IPS DF 6.9 (cell line): ENCODE data around the gene LRRC51.
"Not testable (repeated sequence)": the region's sequence is repeated elsewhere in the genome, so short reads cannot be mapped to it uniquely, and the experiment has no call there.

ENCODE experiments used
- DNase-seq: peaks from one replicate; pipeline ENCODE4 v3.0.0-alpha.2; 2013; ENCODE audit warnings: low read depth, low spot score
- H3K27ac ChIP-seq: one replicate; pipeline ENCODE4 v1.5.1; 2013; ENCODE audit warnings: low read length, control low read depth
- H3K27me3 ChIP-seq: 2 replicates; pipeline ENCODE4 v1.6.1; 2013; ENCODE audit warnings: mild to moderate bottlenecking, low read length; ENCODE audit not compliant: control insufficient read depth, insufficient read depth
- H3K36me3 ChIP-seq: 2 replicates; pipeline ENCODE4 v1.6.1; 2013; ENCODE audit warnings: low read length; ENCODE audit not compliant: control insufficient read depth, insufficient read depth
- H3K4me1 ChIP-seq: 2 replicates; pipeline ENCODE4 v1.6.1; 2013; ENCODE audit warnings: low read length; ENCODE audit not compliant: control insufficient read depth, insufficient read depth
- H3K4me3 ChIP-seq: 2 replicates; pipeline ENCODE4 v1.5.1; 2013; ENCODE audit warnings: mild to moderate bottlenecking, low read length
- H3K9me3 ChIP-seq: 2 replicates; pipeline ENCODE4 v1.6.1; 2013; ENCODE audit warnings: low read length, inconsistent platforms; ENCODE audit not compliant: control insufficient read depth, insufficient read depth
- WGBS: extraction: QIAGEN DNeasy Blood & Tissue Kit; methylation state at CpG from one replicate; pipeline ENCODE4 v1.1.7; 2013; ENCODE audit warnings: mixed read lengths, missing lambda C conversion rate; ENCODE audit not compliant: insufficient read length, insufficient coverage; 5-methylcytosine and 5-hydroxymethylcytosine counted together

The LRRC51 gene

DNA sequence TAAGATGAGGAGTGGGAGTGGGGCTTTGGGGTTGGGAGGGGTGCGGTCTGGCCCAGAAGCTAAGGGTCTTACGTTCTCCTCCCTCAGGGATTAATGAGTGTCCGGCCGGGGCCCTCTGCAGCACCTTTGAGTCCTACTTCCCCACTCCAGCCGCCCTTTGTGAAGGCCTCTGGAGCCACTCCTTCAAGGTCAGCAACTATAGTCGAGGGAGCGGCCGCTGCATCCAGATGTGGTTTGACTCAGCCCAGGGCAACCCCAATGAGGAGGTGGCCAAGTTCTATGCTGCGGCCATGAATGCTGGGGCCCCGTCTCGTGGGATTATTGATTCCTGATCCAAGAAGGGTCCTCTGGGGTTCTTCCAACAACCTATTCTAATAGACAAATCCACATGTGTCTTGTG lies 58.9 kb downstream of the LRRC51 start:
- Histone ChIP-seq H3K4me1 (no peaks in the 10 kb centered on the region), H3K36me3 (no peaks in the 10 kb centered on the region), H3K4me3 (no peak overlapping the region), H3K27ac (no peak overlapping the region), H3K27me3 (no peaks in the 10 kb centered on the region), H3K9me3 (no peaks in the 10 kb centered on the region)
- DNase-seq = no peak
- no CpG with 5 or more reads among the region's 11 CpGs for WGBS

DNA sequence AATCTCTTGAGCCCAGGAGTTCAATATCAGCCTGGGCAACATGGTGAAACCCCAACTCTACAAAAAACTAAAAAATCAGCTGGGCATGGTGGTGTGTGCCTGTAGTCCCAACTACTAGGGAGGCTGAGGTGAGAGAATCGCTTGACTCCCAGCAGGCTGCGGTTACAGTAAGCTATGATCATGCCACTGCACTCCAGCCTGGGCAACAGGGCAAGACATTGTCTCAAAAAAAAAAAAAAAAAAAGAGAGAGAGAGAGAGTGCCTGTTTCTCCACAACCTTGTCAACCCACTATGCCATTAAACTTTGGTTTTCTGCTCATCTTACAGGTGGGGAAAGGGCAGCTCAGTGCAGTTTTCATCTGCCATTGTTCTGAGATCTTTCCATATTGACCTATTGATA lies 60.0 kb downstream of the LRRC51 start:
- WGBS = no CpG with 5 or more reads among the region's 2 CpGs
- no peak for DNase-seq
- no peak overlapping the region for H3K4me3 ChIP-seq
- H3K27ac ChIP-seq = no peak overlapping the region
- no peaks in the 10 kb centered on the region for H3K36me3 ChIP-seq
- no peaks in the 10 kb centered on the region for H3K4me1 ChIP-seq
- no peaks in the 10 kb centered on the region for H3K9me3 ChIP-seq
- H3K27me3 ChIP-seq = no peaks in the 10 kb centered on the region

DNA sequence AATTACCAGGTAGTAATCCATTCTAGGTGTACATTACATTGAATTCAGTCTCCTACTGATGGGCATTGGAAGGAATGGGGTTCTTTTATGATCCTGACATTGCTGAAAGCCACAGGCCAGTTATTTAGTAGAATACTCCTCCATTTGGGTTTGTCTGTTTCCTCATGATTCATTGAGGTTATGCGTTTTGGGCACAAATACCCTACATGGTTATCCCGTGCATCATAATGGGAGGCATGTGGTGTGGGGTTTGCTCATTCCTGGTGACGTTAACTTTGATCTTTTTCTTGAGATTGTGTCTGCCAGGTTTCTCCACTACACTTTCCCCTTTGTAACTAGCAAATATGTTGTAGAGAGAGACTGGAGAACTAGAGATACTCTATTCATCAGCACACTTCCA lies 60.4 kb downstream of the LRRC51 start:
- WGBS = no CpG with 5 or more reads among the region's 3 CpGs
- Histone ChIP-seq H3K27ac (no peak overlapping the region), H3K36me3 (no peaks in the 10 kb centered on the region), H3K4me3 (no peak overlapping the region), H3K9me3 (no peaks in the 10 kb centered on the region), H3K4me1 (no peaks in the 10 kb centered on the region), H3K27me3 (no peaks in the 10 kb centered on the region)
- DNase-seq = no peak

DNA sequence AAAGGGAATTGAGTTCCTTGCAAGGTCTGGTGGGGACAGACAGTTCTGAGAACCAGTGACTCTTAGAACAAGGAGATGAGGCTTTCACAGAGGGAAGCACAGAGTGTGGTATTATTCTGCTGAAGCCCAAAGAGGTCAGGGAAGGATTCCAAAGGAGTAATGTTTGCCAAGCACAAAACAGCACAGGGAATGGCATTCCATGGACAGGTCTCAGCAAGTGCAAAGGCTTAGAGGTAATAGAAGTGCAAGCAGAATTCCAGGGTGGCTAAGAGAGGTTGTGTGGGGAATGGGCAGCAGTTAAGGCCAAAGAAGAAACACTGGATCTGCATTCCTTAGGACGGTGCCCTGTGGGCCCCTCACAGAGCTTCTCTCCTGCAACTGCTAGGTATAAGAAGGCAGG lies 61.4 kb downstream of the LRRC51 start:
- DNase-seq, H3K27ac ChIP-seq, H3K4me3 ChIP-seq, H3K36me3 ChIP-seq, H3K27me3 ChIP-seq, H3K4me1 ChIP-seq, H3K9me3 ChIP-seq: not testable (repeated sequence)
- no CpG with 5 or more reads among the region's 1 CpG for WGBS

DNA sequence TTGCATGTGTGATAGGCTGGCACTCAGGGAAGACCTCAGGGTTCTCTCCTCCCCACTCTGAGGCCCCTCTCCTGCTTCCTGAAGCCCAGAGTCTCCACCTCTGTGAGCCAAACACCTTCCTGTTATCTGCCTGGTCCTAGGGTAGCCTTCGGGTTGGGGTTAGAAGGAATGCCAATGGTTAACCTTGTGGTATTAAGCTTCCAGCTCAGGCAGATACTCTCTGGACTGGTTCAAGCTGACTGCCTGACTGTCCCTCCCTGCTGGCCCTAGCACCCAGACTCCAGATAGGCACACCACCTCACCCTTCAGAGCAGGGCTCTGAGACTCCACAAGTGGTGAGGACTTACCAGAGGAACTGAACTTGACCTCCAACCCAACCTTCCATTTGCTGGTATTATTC lies 61.9 kb downstream of the LRRC51 start:
- H3K27me3 ChIP-seq, H3K9me3 ChIP-seq, H3K4me1 ChIP-seq, H3K4me3 ChIP-seq, DNase-seq, H3K36me3 ChIP-seq, H3K27ac ChIP-seq: not testable (repeated sequence)
- WGBS = no CpG with 5 or more reads among the region's 1 CpG

DNA sequence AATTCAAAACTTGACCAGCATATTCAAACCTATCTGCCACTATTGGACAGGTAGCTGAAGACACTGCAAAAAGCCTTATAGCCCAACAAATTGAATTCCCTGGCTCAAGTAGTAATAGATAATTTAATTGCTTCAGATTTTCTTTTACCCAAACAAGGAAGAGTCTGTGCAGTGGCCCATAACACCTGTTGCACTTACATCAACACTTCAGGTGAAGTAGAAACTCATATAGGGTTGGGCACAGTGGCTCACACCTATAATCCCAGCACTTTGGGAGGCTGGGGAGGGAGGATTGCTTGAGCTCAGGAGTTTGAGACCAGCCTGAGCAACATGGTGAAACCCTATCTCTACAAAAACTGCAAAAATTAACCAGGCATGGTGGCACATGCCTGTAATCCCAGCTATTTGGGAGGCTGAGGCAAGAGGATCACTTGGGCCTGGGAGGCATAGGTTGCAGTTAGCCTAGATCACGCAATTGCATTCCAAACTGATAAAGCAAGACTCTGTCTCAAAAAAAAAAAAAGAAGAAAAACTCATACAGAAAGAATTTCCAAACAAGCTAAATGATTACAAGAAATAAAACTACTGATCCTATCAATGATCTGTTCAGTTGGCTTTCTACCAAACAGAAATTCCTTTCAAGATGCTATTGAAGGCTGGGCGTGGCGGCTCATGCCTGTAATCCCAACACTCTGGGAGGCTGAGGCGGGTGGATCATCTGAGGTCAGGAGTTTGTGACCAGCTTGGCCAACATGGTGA lies 64.3 kb downstream of the LRRC51 start:
- Histone ChIP-seq H3K4me3 (no peak overlapping the region), H3K9me3 (no peaks in the 10 kb centered on the region), H3K27ac (no peak overlapping the region), H3K4me1 (no peaks in the 10 kb centered on the region), H3K36me3 (no peaks in the 10 kb centered on the region), H3K27me3 (no peaks in the 10 kb centered on the region)
- no CpG with 5 or more reads among the region's 4 CpGs for WGBS
- no peak for DNase-seq
